HAP-1 (cell line): ENCODE measurements around the gene SLC8A1.
A peak's percentile ranks its signal among the peaks of the same experiment; 100 is the strongest.

Experiments
- DNase-seq, 2 experiments: peaks; one replicate each; pipeline ENCODE4 v3.0.0-alpha.2; 2016 to 2020; ENCODE audit warnings: low spot score in 2 of 2
- H3K27me3 ChIP-seq: fragments of 250-450 bp; sonication (Bioruptor Pico); 2 replicates; pipeline ENCODE4 v1.5.1; 2020; ENCODE audit warnings: low read depth, mild to moderate bottlenecking, moderate library complexity
- H3K36me3 ChIP-seq: fragments of 250-450 bp; sonication (Bioruptor Pico); replicated peaks from 2 replicates; pipeline ENCODE4 v1.5.1; 2020; ENCODE audit warnings: mild to moderate bottlenecking
- H3K4me1 ChIP-seq: fragments of 250-450 bp; sonication (Bioruptor Pico); 2 replicates; pipeline ENCODE4 v1.5.1; 2020; ENCODE audit warnings: mild to moderate bottlenecking
- H3K4me3 ChIP-seq: fragments of 250-450 bp; sonication (Bioruptor Pico); 2 replicates; pipeline ENCODE4 v1.5.1; 2020; ENCODE audit warnings: mild to moderate bottlenecking, moderate library complexity
- H3K9me3 ChIP-seq: fragments of 250-450 bp; sonication (Bioruptor Pico); 2 replicates; pipeline ENCODE4 v1.5.1; 2020; ENCODE audit warnings: mild to moderate bottlenecking, moderate library complexity
- in situ Hi-C: fragments of 300-500 bp; cut with MboI; formaldehyde crosslinking; loops from 3 replicates; pipeline ENCODE4 v1.14.3; 2020; ENCODE audit warnings: low sequenced_read_pairs, inconsistent platforms, mixed read lengths

Gene SLC8A1

DNA sequence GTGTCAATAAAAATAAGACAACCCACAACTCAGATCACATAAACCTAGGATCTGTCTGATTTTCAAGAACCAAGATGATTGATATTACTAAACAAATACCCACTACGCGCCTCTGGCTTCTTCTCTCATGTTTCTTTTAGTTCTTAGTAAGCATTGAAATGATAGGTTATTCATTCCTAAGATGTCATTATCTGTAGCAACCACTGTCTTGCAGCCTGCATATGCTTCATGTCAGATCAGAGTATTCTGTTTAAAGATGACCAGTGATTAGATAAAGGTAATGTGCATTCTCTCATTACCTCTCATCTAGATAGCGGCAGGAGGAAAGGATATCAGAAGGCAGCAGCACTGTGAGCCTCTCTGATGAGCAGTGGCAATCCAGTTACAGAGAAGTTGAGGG lies 112.9 kb downstream of the SLC8A1 start:
- in situ Hi-C loops, result no loop called here
- no peak for DNase-seq
- H3K4me1 ChIP-seq, result no peaks in the 10 kb centered on the region
- no peak overlapping the region for H3K4me3 ChIP-seq
- no peaks in the 10 kb centered on the region for H3K27me3 ChIP-seq
- H3K9me3 ChIP-seq, result no peaks in the 10 kb centered on the region
- H3K36me3 ChIP-seq, result no peaks in the 10 kb centered on the region

DNA sequence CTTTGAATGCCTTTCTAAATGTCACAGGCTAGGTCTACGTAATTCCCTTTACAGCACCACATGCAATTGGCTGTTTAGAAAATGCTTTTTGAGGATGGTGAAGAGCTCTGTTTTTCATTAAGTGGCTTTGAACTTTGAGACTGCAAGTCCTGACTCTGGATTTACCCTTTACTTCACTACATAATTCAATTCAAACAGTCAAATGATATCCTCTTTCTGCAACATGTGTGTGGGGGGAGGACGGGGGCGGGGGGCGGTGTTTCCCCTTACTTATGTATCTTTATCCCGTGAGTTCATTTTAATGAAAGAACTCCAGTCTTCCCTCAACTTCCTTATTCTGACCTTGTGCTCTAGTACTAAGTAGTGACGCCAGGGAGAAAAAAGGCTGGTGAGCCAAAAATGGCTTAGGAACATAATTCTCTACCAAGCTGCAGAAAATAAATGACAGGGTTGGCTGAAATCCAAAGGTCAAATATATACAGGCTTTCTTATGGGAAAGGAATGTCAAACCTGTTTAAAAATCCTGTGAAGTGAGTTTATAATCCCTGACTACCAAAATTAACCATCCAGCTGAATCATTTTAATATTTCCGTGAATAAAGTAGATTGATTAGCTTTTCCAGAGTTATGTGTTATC lies 119.6 kb downstream of the SLC8A1 start:
- Histone ChIP-seq H3K36me3 (no peaks in the 10 kb centered on the region), H3K4me3 (no peak overlapping the region), H3K4me1 (0 out of 2 replicates have a peak, but pooled peaks cover 4% of the 10 kb centered on the region), H3K9me3 (no peaks in the 10 kb centered on the region), H3K27me3 (no peaks in the 10 kb centered on the region)
- peak in 1 of 2 experiments; percentile 25 for DNase-seq
- in situ Hi-C loops, result no loop called here

DNA sequence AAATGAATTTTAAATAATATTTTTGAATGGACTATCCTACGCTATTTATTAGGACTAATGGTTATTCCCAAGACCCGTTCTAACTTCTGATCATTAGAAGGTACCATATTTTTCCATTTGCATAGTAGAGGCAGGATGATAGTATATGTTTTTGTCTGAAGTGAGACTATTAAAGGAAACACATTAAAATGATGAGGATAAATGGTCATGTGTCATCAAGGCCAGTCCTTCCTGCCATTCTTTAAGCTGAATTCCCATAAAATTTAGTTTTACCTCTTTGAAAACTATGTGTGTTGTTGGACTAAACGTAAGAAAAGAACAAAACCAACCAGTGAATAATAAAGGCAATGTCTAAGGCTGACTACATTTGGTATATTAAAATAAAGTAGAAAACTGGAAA lies 121.8 kb downstream of the SLC8A1 start:
- no peaks in the 10 kb centered on the region for H3K9me3 ChIP-seq
- no peak overlapping the region for H3K4me3 ChIP-seq
- DNase-seq, result no peak
- H3K27me3 ChIP-seq, result no peaks in the 10 kb centered on the region
- H3K36me3 ChIP-seq, result no peaks in the 10 kb centered on the region
- in situ Hi-C loops, result no loop called here
- 0 out of 2 replicates have a peak, but pooled peaks cover 4% of the 10 kb centered on the region for H3K4me1 ChIP-seq

DNA sequence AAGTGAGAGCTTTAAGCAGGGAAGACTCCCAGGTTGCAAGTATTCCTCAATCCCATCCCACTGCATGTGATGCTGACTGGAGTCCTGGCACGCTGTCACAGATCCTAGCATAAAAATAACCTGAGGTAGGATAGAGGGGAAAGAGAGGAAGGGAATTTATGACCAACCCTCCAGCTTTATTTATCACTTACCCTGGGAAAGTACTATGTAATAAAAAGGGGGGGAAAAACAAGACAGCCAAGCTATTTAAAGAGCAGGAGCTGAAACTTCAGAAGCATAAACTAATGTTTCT lies 122.2 kb downstream of the SLC8A1 start:
- in situ Hi-C loops, result no loop called here
- Histone ChIP-seq H3K9me3 (no peaks in the 10 kb centered on the region), H3K4me1 (0 out of 2 replicates have a peak, but pooled peaks cover 4% of the 10 kb centered on the region), H3K36me3 (no peaks in the 10 kb centered on the region), H3K27me3 (no peaks in the 10 kb centered on the region), H3K4me3 (no peak overlapping the region)
- no peak for DNase-seq

DNA sequence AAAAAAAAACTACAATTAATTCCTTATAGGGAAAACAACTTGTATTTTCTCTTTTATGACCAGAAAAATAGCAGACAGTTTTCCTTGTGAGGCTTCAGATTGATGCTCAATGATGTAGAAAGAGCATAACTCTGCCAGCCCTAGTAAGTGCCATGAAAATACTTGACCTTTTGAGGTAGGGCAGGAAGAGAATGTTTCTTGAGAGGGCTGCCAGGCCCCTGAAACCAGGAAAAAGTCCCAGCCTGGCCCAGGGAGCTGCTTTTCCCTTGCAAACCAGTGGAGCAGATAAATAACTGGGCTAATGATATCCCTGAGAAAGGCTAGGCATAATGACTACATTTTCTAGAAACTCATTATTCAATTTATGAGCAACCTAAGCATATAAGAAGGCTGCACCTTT lies 126.8 kb downstream of the SLC8A1 start:
- H3K9me3 ChIP-seq, result no peaks in the 10 kb centered on the region
- no peaks in the 10 kb centered on the region for H3K4me1 ChIP-seq
- H3K4me3 ChIP-seq, result no peak overlapping the region
- no peaks in the 10 kb centered on the region for H3K36me3 ChIP-seq
- DNase-seq, result no peak
- H3K27me3 ChIP-seq, result no peaks in the 10 kb centered on the region
- in situ Hi-C loops, result no loop called here

DNA sequence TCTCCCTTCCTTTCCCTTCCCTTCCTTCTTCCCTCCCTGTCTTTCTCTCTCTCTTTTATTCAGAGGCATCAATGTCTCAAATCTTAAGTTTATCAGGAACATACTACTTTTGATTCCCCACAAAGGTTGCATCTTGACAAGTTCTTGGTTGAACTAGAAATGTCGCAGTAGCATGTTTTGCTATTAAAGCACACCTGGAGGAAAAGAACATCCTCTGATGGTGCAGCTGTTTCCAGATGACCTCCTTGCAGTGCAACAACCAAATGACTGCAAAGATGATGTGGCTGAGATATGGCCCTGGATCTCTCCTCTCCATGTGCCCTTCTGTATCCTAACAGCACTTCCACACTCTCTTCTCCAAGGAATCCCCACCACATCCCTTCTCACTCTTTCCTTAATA lies 127.2 kb downstream of the SLC8A1 start:
- Histone ChIP-seq H3K4me3 (no peak overlapping the region), H3K4me1 (no peaks in the 10 kb centered on the region), H3K36me3 (no peaks in the 10 kb centered on the region), H3K9me3 (no peaks in the 10 kb centered on the region), H3K27me3 (no peaks in the 10 kb centered on the region)
- no peak for DNase-seq
- in situ Hi-C loops, result no loop called here

DNA sequence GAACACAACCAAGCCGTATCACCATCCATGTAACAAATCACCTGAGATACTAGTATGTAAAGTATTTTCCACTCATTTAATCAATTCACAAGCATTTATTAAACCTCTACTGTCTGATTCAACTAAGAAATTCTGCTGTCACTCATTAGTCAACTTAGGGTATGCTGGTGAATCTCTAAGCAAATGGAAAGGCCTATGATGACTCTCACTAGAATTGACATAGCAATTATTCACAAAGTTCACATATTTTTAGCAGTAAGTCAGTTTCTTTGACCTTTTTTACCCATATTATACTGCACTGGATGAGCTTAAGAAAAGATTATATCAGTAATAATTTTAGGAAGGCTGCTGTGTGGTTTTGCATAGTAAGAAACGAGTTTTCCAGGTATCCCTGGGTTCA lies 130.1 kb downstream of the SLC8A1 start:
- Histone ChIP-seq H3K27me3 (no peaks in the 10 kb centered on the region), H3K4me3 (no peak overlapping the region), H3K4me1 (no peaks in the 10 kb centered on the region), H3K9me3 (no peaks in the 10 kb centered on the region), H3K36me3 (no peaks in the 10 kb centered on the region)
- no peak for DNase-seq
- in situ Hi-C loops, result no loop called here

DNA sequence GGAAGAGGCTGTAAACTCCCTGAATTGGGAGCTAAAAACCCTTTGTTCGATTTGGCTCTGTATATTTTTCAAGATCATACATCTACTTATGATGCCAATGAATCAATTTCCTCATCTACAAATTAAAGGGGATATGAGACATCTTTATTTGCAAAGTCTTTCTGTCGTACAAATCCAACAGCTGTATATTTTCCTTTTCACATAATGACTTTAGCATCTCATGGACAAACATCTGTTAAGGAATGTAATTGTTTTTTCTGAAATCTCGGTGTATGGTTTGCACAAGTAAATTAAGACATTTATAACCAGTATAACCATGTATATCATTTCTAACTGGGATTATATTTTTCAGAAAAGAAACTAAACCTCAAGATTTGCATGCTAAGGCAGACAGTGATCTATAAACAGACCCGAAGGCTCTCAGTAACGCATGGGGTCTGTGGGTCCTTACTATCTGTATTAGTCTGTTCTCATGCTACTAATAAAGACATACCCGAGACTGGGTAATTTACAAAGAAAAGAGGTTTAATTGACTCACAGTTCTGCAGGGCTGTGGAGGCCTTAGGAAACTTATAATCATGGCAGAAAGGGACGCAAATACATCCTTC lies 130.8 kb downstream of the SLC8A1 start:
- no peak for DNase-seq
- Histone ChIP-seq H3K9me3 (no peaks in the 10 kb centered on the region), H3K4me3 (no peak overlapping the region), H3K36me3 (no peaks in the 10 kb centered on the region), H3K27me3 (no peaks in the 10 kb centered on the region), H3K4me1 (no peaks in the 10 kb centered on the region)
- in situ Hi-C loops, result no loop called here

DNA sequence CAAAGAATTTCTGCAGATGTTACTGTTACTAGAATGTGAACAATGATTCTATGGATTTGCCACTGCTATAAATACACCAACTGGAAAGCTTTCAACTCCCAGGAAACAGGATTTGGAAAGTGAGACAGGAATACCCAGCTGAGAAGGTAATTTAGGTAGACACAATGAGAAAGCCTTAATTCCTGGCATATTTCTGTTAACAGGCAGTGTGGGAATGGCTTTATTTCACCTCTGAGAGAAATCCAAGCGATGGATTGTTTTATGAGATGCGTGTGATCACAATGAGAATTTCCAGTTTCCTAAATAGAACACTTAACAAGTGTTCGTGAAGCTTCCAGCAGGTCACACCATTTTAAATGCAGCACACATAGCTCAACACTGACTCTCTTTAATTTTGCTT lies 133.0 kb downstream of the SLC8A1 start:
- DNase-seq, result no peak
- H3K27me3 ChIP-seq, result no peaks in the 10 kb centered on the region
- in situ Hi-C loops, result no loop called here

DNA sequence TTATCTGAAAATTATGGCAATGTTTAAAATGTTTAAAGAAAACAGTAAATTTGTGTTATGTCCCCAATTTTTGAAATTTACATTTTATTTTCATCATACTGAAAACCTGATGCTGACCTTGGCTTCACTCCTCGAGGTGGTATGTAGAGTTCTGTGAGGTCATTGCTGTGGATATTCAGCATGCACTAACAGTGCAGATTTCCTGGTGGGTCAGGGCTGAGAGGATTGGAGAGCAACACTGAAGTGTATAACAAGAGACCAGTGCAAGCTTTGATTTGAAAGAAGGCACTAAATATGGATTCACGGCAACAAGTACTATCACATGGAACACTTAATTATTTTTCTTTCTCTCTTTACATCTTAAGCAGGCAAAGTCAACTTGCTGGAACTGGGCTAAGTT lies 134.1 kb downstream of the SLC8A1 start:
- Histone ChIP-seq H3K4me1 (no peaks in the 10 kb centered on the region), H3K9me3 (0 out of 2 replicates have a peak, but pooled peaks cover 4% of the 10 kb centered on the region), H3K36me3 (no peaks in the 10 kb centered on the region), H3K27me3 (no peaks in the 10 kb centered on the region), H3K4me3 (no peak overlapping the region)
- no peak for DNase-seq
- in situ Hi-C loops, result no loop called here

More for the DNA sequence above, 133.0 kb downstream of the SLC8A1 start:
- H3K36me3 ChIP-seq, result no peaks in the 10 kb centered on the region
- H3K9me3 ChIP-seq, result 0 out of 2 replicates have a peak, but pooled peaks cover 4% of the 10 kb centered on the region
- no peak overlapping the region for H3K4me3 ChIP-seq
- H3K4me1 ChIP-seq, result no peaks in the 10 kb centered on the region

DNA sequence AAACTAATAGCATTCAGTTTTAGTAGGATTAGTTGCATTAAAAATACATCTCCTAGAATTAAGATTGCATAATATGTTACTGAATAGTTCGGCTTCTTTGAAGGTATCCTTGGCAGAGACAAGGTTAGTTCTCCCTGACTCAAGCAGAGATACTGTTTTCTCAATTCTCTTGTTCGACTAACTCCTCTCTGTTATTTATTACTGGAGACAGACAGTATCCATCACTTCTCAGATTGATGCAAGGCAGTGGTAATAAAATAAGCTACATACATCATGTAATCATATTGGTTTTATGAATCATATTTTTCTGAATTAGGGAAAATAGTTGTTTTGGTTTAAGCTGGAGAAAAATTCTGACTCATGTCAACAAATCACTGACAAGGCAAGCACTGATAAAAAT lies 134.8 kb downstream of the SLC8A1 start:
- no peaks in the 10 kb centered on the region for H3K27me3 ChIP-seq
- in situ Hi-C loops, result no loop called here
- no peaks in the 10 kb centered on the region for H3K4me1 ChIP-seq
- H3K4me3 ChIP-seq, result no peak overlapping the region
- no peaks in the 10 kb centered on the region for H3K36me3 ChIP-seq
- H3K9me3 ChIP-seq, result 0 out of 2 replicates have a peak, but pooled peaks cover 4% of the 10 kb centered on the region
- DNase-seq, result no peak

DNA sequence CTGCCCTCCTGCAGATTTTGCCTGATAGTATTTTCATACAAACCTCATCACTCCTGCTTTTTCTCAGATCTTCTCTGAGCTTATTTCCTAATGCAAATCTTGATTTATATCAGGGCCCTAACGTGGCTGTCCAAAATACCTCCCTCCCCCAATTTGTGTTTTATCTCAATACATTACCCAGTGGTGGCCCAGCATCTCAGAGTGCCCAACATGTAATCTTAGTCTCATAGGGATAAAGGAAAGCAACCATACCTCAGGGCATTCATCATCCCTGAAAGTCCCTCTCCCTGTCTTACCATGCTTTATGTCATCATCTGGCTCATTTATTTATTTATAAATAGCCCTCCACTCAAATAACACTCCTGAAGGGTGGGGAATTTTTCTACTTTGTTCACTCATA lies 135.3 kb downstream of the SLC8A1 start:
- in situ Hi-C loops, result no loop called here
- H3K9me3 ChIP-seq, result 0 out of 2 replicates have a peak, but pooled peaks cover 4% of the 10 kb centered on the region
- DNase-seq, result no peak
- no peaks in the 10 kb centered on the region for H3K4me1 ChIP-seq
- no peak overlapping the region for H3K4me3 ChIP-seq
- H3K36me3 ChIP-seq, result no peaks in the 10 kb centered on the region
- H3K27me3 ChIP-seq, result no peaks in the 10 kb centered on the region

DNA sequence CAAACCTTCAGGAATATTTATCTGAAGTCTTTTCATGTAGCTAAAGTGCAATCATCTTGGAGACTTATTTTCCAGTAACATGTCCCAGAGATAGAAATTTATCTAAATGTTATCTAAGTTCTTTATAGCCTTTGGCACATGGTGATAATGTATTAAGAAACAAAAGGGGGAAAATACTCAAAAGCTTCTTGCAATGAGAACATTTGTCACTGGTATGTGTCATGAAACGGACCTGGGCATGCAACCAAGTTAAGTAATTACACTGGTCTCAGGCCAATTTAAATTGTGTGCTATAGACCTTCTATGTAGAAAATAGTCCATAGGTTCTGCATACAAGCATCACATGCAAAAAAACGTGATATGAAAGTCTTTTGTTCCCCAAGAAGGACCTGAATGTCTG lies 136.2 kb downstream of the SLC8A1 start:
- Histone ChIP-seq H3K4me1 (no peaks in the 10 kb centered on the region), H3K4me3 (no peak overlapping the region), H3K27me3 (no peaks in the 10 kb centered on the region), H3K9me3 (0 out of 2 replicates have a peak, but pooled peaks cover 4% of the 10 kb centered on the region), H3K36me3 (no peaks in the 10 kb centered on the region)
- no peak for DNase-seq
- in situ Hi-C loops, result no loop called here

DNA sequence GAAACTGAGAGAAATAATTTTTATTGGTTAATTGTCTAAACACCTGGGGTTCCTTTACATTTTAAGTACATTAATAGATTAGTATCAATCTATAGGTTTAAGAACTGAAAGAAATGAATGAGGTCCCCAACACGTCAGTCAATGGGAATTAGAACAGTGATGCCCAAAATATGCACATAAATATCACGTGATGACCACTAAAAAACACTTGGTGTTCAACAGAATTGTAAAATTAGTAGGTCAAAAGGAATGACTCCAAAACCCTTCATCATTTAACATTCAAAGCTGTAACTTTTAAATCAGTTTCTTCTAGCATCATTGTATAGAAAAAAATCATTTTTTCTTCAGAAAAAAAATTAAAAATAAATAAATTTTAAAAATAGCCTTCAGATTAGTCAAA lies 140.9 kb downstream of the SLC8A1 start:
- no peak for DNase-seq
- H3K27me3 ChIP-seq, result no peaks in the 10 kb centered on the region
- no peak overlapping the region for H3K4me3 ChIP-seq
- 0 out of 2 replicates have a peak, but pooled peaks cover 4% of the 10 kb centered on the region for H3K9me3 ChIP-seq
- H3K4me1 ChIP-seq, result no peaks in the 10 kb centered on the region
- H3K36me3 ChIP-seq, result no peaks in the 10 kb centered on the region
- in situ Hi-C loops, result no loop called here

DNA sequence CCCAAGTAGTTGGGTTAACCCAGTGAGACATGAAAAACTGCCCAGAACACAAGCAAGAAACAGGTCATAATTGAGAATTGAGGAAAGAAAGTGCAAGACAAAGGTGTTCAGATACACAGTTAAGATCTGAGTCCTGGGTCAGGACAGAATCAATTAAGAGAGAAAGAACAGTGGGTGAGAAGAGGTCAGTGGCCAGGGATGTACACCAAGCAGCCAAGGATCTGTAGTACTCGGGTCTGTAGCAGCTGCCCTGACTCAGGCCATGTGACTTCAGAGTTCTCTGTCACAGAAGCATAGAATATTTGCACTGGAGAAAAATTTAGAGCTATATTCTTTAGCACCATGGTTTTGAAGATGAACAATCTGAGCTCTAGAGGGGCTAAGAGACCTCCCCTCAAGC lies 141.6 kb downstream of the SLC8A1 start:
- Histone ChIP-seq H3K9me3 (0 out of 2 replicates have a peak, but pooled peaks cover 4% of the 10 kb centered on the region), H3K27me3 (no peaks in the 10 kb centered on the region), H3K36me3 (no peaks in the 10 kb centered on the region), H3K4me1 (no peaks in the 10 kb centered on the region), H3K4me3 (no peak overlapping the region)
- no peak for DNase-seq
- in situ Hi-C loops, result no loop called here
